ENCODE data around the gene OSMR.

OSMR gene

GRCh38 chr5:38916802-38917201 is 71.0 kb downstream of the OSMR start:
- no peak for DNase-seq (ENCODE audit: low read depth)
- no peak overlapping the region for H3K4me3 ChIP-seq (ENCODE audit: low read depth, low read length)

GRCh38 chr5:38921174-38921573 is 75.4 kb downstream of the OSMR start:
- H3K4me3 ChIP-seq (ENCODE audit: low read depth, low read length), result no peak overlapping the region
- DNase-seq (ENCODE audit: low read depth), result no peak

GRCh38 chr5:38922199-38922598 is 76.4 kb downstream of the OSMR start:
- DNase-seq (ENCODE audit: low read depth), result no peak
- no peak overlapping the region for H3K4me3 ChIP-seq (ENCODE audit: low read depth, low read length)

GRCh38 chr5:38923661-38924451 is 78.0 kb downstream of the OSMR start:
- no peak overlapping the region for H3K4me3 ChIP-seq (ENCODE audit: low read depth, low read length)
- peak; percentile 54 for DNase-seq (ENCODE audit: low read depth)

GRCh38 chr5:38925154-38925925 is 79.5 kb downstream of the OSMR start:
- peak; percentile 43 for DNase-seq (ENCODE audit: low read depth)
- no peak overlapping the region for H3K4me3 ChIP-seq (ENCODE audit: low read depth, low read length)

- no peak overlapping the region for H3K4me3 ChIP-seq (ENCODE audit: low read depth, low read length)
- no peak for DNase-seq (ENCODE audit: low read depth)
Observed at GRCh38 chr5:38926121-38926520, 80.3 kb downstream of the OSMR start.

GRCh38 chr5:38927470-38927869 is 81.7 kb downstream of the OSMR start:
- no peak for DNase-seq (ENCODE audit: low read depth)
- H3K4me3 ChIP-seq (ENCODE audit: low read depth, low read length), result no peak overlapping the region

- DNase-seq (ENCODE audit: low read depth), result no peak
- no peak overlapping the region for H3K4me3 ChIP-seq (ENCODE audit: low read depth, low read length)
Observed at GRCh38 chr5:38929838-38930237, 84.0 kb downstream of the OSMR start.

- no peak overlapping the region for H3K4me3 ChIP-seq (ENCODE audit: low read depth, low read length)
- no peak for DNase-seq (ENCODE audit: low read depth)
Observed at GRCh38 chr5:38931731-38932130, 85.9 kb downstream of the OSMR start.

- H3K4me3 ChIP-seq (ENCODE audit: low read depth, low read length), result no peak overlapping the region
- no peak for DNase-seq (ENCODE audit: low read depth)
Observed at GRCh38 chr5:38932854-38933408, 87.1 kb downstream of the OSMR start.

- H3K4me3 ChIP-seq (ENCODE audit: low read depth, low read length), result no peak overlapping the region
- DNase-seq (ENCODE audit: low read depth), result no peak
Observed at GRCh38 chr5:38935437-38935836, 89.6 kb downstream of the OSMR start.

- no peak overlapping the region for H3K4me3 ChIP-seq (ENCODE audit: low read depth, low read length)
- no peak for DNase-seq (ENCODE audit: low read depth)
Observed at GRCh38 chr5:38936269-38936668, 90.5 kb downstream of the OSMR start.

GRCh38 chr5:38938424-38938823 is 92.6 kb downstream of the OSMR start:
- DNase-seq (ENCODE audit: low read depth), result no peak
- H3K4me3 ChIP-seq (ENCODE audit: low read depth, low read length), result no peak overlapping the region

- no peak for DNase-seq (ENCODE audit: low read depth)
- no peak overlapping the region for H3K4me3 ChIP-seq (ENCODE audit: low read depth, low read length)
Observed at GRCh38 chr5:38938973-38939372, 93.2 kb downstream of the OSMR start.

- no peak for DNase-seq (ENCODE audit: low read depth)
- H3K4me3 ChIP-seq (ENCODE audit: low read depth, low read length), result no peak overlapping the region
Observed at GRCh38 chr5:38940230-38940858, 94.5 kb downstream of the OSMR start.

- DNase-seq (ENCODE audit: low read depth), result no peak
- no peak overlapping the region for H3K4me3 ChIP-seq (ENCODE audit: low read depth, low read length)
Observed at GRCh38 chr5:38941912-38942311, 96.1 kb downstream of the OSMR start.

- H3K4me3 ChIP-seq (ENCODE audit: low read depth, low read length), result no peak overlapping the region
- no peak for DNase-seq (ENCODE audit: low read depth)
Observed at GRCh38 chr5:38944282-38944681, 98.5 kb downstream of the OSMR start.

- no peak overlapping the region for H3K4me3 ChIP-seq (ENCODE audit: low read depth, low read length)
- DNase-seq (ENCODE audit: low read depth), result peak; percentile 36
Observed at GRCh38 chr5:38948501-38948900, 102.7 kb downstream of the OSMR start.

- no peak for DNase-seq (ENCODE audit: low read depth)
- no peak overlapping the region for H3K4me3 ChIP-seq (ENCODE audit: low read depth, low read length)
Observed at GRCh38 chr5:38953426-38954012, 107.7 kb downstream of the OSMR start.

- H3K4me3 ChIP-seq (ENCODE audit: low read depth, low read length), result no peak overlapping the region
- no peak for DNase-seq (ENCODE audit: low read depth)
Observed at GRCh38 chr5:38961691-38962090, 115.9 kb downstream of the OSMR start.
